OCI-LY1 (cell line): ENCODE measurements around the gene C14orf180.

ENCODE experiments used
- CTCF ChIP-seq: fragments of 200-600 bp; sonication (generic), shearing (Covaris generic); IDR thresholded peaks from 2 replicates; pipeline ENCODE4 v1.5.1; 2017; ENCODE audit warnings: mild to moderate bottlenecking, antibody characterized with exemption, low read length, moderate library complexity, mixed read lengths
- EZH2 ChIP-seq: fragments of 200-600 bp; sonication (generic), shearing (Covaris generic); IDR thresholded peaks from 2 replicates; pipeline ENCODE4 v1.8.0; 2017; ENCODE audit warnings: borderline replicate concordance, mixed run types, mild to moderate bottlenecking, antibody characterized with exemption, low read length, moderate library complexity, mixed read lengths

- TF ChIP-seq EZH2 (no peak), CTCF (no peak)
These were observed 17.4 kb downstream of the C14orf180 start for GRCh38 chr14:104596927-104597351.
